Smooth muscle cell (in vitro differentiated cells): ENCODE measurements around the gene GBE1. TPM values are rescaled to one million over a fixed set of nuclear protein-coding genes. Genes with fewer than 3 reads are reported as not detected.

Source experiments
- DNase-seq: peaks from one replicate; lab custom pipeline; 2025; ENCODE audit not compliant: unreplicated experiment; lab: John Stamatoyannopoulos, UW
- H2AFZ ChIP-seq: fragments of 200-600 bp; sonication (generic); 2 replicates; pipeline ENCODE4 v1.6.0; 2016; ENCODE audit warnings: antibody characterized with exemption, low read depth, mild to moderate bottlenecking
- H3F3A ChIP-seq: fragments of 200-600 bp; sonication (generic); 2 replicates; pipeline ENCODE4 v1.6.0; 2017; ENCODE audit warnings: antibody characterized with exemption, low read depth
- H3K27ac ChIP-seq: fragments of 200-600 bp; sonication (generic); 2 replicates; pipeline ENCODE4 v1.5.1; 2016; ENCODE audit warnings: low read depth, mild to moderate bottlenecking
- H3K27me3 ChIP-seq: fragments of 200-600 bp; sonication (generic); 2 replicates; pipeline ENCODE4 v1.6.1; 2016; ENCODE audit warnings: low read depth, mild to moderate bottlenecking
- H3K36me3 ChIP-seq: fragments of 200-600 bp; sonication (generic); 2 replicates; pipeline ENCODE4 v1.5.1; 2016; ENCODE audit warnings: low read depth
- H3K4me1 ChIP-seq: fragments of 200-600 bp; sonication (generic); 2 replicates; pipeline ENCODE4 v1.5.1; 2016; ENCODE audit warnings: low read depth
- H3K4me2 ChIP-seq: fragments of 200-600 bp; sonication (generic); 2 replicates; pipeline ENCODE4 v1.6.0; 2016; ENCODE audit warnings: mild to moderate bottlenecking
- H3K4me3 ChIP-seq: fragments of 200-600 bp; sonication (generic); 2 replicates; pipeline ENCODE4 v1.5.1; 2016; ENCODE audit warnings: mild to moderate bottlenecking
- H3K79me2 ChIP-seq: fragments of 200-600 bp; sonication (generic); 2 replicates; pipeline ENCODE4 v1.6.0; 2016; ENCODE audit warnings: low read depth, mild to moderate bottlenecking
- H3K9ac ChIP-seq: fragments of 200-600 bp; sonication (generic); 2 replicates; pipeline ENCODE4 v1.6.0; 2016; ENCODE audit warnings: low read depth
- H3K9me3 ChIP-seq: fragments of 200-600 bp; sonication (generic); replicated peaks from 2 replicates; pipeline ENCODE4 v1.5.1; 2016; ENCODE audit warnings: low read depth
- H4K20me1 ChIP-seq: fragments of 200-600 bp; sonication (generic); 2 replicates; pipeline ENCODE4 v1.6.0; 2016; ENCODE audit warnings: low read depth
- WGBS: methylation state at CpG from one replicate; pipeline ENCODE4 v1.1.7; 2016; ENCODE audit warnings: low lambda C conversion rate; 5-methylcytosine and 5-hydroxymethylcytosine counted together
- polyA plus RNA-seq: library from polyadenylated mRNA; unstranded; fragments of >200 nt; fragmentation: Nextera tagmentation; extraction: Ambion mirVana; gene quantifications from 2 replicates; pipeline ENCODE4 v1.2.1, GENCODE V29; 2016
- total RNA-seq: library from RNA; depleted of rRNA; stranded (reverse); fragments of >200 nt; gene quantifications from 2 replicates; pipeline ENCODE4 v1.2.3, GENCODE V29; 2014
- TF ChIP-seq, protein P1 (sequence below): fragments of 200-600 bp; sonication (generic); IDR thresholded peaks from 2 replicates; pipeline ENCODE4 v1.5.1; 2017; ENCODE audit warnings: borderline replicate concordance, mild to moderate bottlenecking, antibody characterized with exemption; ENCODE audit not compliant: insufficient read depth, poor library complexity, severe bottlenecking

The GBE1 gene
- total and polyA plus RNA-seq, 2 experiments from 2014 or later: 23.4 to 50.8 TPM

DNA sequence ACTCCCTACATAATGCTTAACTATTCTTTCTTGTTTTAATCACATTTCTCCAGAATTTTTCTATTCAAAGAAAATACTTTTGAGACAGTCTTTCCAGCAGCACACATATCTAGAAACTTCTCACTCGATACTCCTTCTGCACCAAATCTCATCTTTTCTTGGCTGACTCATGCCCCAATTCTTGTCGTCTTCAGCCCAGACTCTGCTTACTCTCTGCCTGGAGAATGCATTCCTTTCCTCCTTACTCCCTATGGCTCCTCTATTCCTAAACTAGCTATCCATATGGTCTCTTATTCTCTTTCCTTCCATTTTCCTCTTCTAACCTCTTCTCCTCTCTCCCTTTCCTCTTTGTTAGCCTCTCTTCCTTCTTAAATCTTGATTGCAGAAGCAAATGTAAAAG, 158.7 kb downstream of the GBE1 start:
- Histone ChIP-seq H3F3A (no peaks in the 10 kb centered on the region), H3K79me2 (no peaks in the 10 kb centered on the region), H3K9ac (no peak overlapping the region), H3K36me3 (no peaks in the 10 kb centered on the region), H3K9me3 (no peaks in the 10 kb centered on the region), H3K4me3 (no peak overlapping the region), H3K4me1 (no peaks in the 10 kb centered on the region), H2AFZ (no peak overlapping the region), H3K4me2 (peak overlapping the region; percentile 39), H3K27ac (no peak overlapping the region), H4K20me1 (peaks cover 3% of the 10 kb centered on the region), H3K27me3 (no peaks in the 10 kb centered on the region)
- TF ChIP-seq, protein P1, sequence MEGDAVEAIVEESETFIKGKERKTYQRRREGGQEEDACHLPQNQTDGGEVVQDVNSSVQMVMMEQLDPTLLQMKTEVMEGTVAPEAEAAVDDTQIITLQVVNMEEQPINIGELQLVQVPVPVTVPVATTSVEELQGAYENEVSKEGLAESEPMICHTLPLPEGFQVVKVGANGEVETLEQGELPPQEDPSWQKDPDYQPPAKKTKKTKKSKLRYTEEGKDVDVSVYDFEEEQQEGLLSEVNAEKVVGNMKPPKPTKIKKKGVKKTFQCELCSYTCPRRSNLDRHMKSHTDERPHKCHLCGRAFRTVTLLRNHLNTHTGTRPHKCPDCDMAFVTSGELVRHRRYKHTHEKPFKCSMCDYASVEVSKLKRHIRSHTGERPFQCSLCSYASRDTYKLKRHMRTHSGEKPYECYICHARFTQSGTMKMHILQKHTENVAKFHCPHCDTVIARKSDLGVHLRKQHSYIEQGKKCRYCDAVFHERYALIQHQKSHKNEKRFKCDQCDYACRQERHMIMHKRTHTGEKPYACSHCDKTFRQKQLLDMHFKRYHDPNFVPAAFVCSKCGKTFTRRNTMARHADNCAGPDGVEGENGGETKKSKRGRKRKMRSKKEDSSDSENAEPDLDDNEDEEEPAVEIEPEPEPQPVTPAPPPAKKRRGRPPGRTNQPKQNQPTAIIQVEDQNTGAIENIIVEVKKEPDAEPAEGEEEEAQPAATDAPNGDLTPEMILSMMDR: no peak
- DNase-seq: no peak
- WGBS: 7% methylated on average over 2 of the region's 2 CpGs

DNA sequence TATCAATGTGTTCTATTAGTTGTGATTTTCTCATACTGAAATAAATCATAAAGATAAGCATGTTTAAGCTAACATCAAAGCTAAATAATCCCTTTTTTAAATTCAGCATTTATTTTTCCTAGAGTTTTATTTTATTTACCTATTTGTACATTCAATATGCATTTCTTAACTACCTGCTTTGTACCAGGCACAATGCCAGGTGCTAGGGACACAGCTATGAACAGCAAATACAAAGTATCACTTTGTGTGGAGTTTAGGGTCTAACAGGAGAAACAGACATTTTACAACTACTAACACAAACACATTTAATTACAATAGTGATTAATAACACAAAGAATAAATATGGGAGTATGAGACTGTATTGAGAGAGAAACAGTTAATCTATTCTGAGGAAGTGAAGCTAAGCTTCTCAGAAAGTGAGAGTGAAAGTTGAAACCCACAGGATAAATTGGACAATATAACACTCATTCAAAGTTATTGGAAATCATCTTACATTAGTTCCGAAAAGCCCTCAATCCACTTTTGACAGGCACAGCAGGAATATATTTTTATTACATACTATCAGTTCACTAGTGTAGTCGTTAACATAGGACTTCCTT, 159.6 kb downstream of the GBE1 start:
- 90% methylated on average over 2 of the region's 2 CpGs for WGBS
- H3K4me1 ChIP-seq: no peaks in the 10 kb centered on the region
- no peaks in the 10 kb centered on the region for H3K27me3 ChIP-seq
- H3K9ac ChIP-seq: no peak overlapping the region
- H3F3A ChIP-seq: no peaks in the 10 kb centered on the region
- no peak overlapping the region for H2AFZ ChIP-seq
- H4K20me1 ChIP-seq: peaks cover 6% of the 10 kb centered on the region
- DNase-seq: no peak
- no peaks in the 10 kb centered on the region for H3K79me2 ChIP-seq
- H3K36me3 ChIP-seq: no peaks in the 10 kb centered on the region
- no peak overlapping the region for H3K4me2 ChIP-seq
- H3K27ac ChIP-seq: no peak overlapping the region
- TF ChIP-seq, protein P1: no peak
- no peaks in the 10 kb centered on the region for H3K9me3 ChIP-seq
- H3K4me3 ChIP-seq: no peak overlapping the region

DNA sequence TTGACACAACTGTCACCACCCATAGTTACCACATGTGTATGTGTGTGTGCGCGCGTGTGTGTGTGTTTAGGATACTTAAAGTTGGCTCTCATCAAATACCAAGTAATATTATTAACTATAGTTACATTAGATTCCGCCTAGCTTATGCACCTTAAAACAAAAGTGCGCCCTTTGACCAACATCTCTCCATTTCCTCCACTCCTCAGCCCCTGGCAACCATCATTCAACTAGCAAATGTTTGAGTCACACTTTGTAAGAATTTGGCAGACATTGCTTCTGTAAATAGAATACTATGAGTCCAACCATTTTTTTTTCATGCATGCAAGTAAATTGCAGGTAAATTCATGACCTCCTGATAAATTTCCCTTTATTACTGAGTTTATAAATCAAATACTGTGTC, 169.3 kb downstream of the GBE1 start:
- Histone ChIP-seq H3K27ac (no peak overlapping the region), H3K27me3 (no peaks in the 10 kb centered on the region), H3K4me2 (no peak overlapping the region), H3K9ac (no peak overlapping the region), H3K36me3 (peaks cover 10% of the 10 kb centered on the region), H3K9me3 (no peaks in the 10 kb centered on the region), H3F3A (no peaks in the 10 kb centered on the region), H3K79me2 (no peaks in the 10 kb centered on the region), H2AFZ (no peak overlapping the region), H3K4me1 (no peaks in the 10 kb centered on the region), H3K4me3 (no peak overlapping the region), H4K20me1 (no peaks in the 10 kb centered on the region)
- DNase-seq: no peak
- TF ChIP-seq, protein P1: no peak
- WGBS: 98% methylated on average over 5 of the region's 5 CpGs

DNA sequence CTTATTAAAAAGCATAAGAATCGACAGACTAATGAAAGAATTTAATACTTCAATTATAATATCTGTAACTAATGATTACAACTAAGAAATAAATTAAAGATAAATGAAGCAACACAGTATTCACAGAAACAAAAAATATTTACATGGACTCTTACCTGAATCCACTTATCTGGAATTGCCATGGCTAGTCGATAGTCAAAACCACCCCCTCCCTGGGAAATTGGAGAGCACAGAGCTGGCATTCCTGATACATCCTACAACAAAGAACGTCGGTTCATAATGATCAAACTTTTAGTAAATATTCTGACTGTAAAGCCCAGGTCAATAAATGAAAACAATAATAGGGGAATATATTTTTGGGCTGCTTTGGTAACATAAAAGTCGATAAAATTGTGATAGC, 175.5 kb downstream of the GBE1 start:
- Histone ChIP-seq H3F3A (no peaks in the 10 kb centered on the region), H3K4me3 (no peak overlapping the region), H3K27ac (no peak overlapping the region), H3K4me1 (no peaks in the 10 kb centered on the region), H3K9ac (no peak overlapping the region), H3K4me2 (no peak overlapping the region), H3K36me3 (peaks cover 10% of the 10 kb centered on the region), H3K79me2 (no peaks in the 10 kb centered on the region), H4K20me1 (no peaks in the 10 kb centered on the region), H2AFZ (no peak overlapping the region), H3K9me3 (no peaks in the 10 kb centered on the region), H3K27me3 (no peaks in the 10 kb centered on the region)
- 93% methylated on average over 5 of the region's 5 CpGs for WGBS
- DNase-seq: no peak
- TF ChIP-seq, protein P1: no peak
